Ovary (tissue), 3 donors: ENCODE results near the gene MXD3.

Experiments
- POLR2A ChIP-seq: fragments of 450-650 bp; IDR thresholded peaks from one replicate; pipeline ENCODE4 v1.6.1; 2017; ENCODE audit warnings: antibody characterized with exemption, mild to moderate bottlenecking, moderate library complexity
- TF ChIP-seq, protein P1 (sequence below), 3 donors: fragments of 450-650 bp in 2 of 3; fragments of 200-600 bp in 1 of 3; IDR thresholded peaks; one replicate each; pipeline versions ENCODE4 v1.5.1 to v1.8.0; 2016 to 2022; ENCODE audit warnings: antibody characterized with exemption in 3 of 3, mild to moderate bottlenecking in 1 of 3
- donor health status: DM: no; HTN: no; CAD: no.

DNA sequence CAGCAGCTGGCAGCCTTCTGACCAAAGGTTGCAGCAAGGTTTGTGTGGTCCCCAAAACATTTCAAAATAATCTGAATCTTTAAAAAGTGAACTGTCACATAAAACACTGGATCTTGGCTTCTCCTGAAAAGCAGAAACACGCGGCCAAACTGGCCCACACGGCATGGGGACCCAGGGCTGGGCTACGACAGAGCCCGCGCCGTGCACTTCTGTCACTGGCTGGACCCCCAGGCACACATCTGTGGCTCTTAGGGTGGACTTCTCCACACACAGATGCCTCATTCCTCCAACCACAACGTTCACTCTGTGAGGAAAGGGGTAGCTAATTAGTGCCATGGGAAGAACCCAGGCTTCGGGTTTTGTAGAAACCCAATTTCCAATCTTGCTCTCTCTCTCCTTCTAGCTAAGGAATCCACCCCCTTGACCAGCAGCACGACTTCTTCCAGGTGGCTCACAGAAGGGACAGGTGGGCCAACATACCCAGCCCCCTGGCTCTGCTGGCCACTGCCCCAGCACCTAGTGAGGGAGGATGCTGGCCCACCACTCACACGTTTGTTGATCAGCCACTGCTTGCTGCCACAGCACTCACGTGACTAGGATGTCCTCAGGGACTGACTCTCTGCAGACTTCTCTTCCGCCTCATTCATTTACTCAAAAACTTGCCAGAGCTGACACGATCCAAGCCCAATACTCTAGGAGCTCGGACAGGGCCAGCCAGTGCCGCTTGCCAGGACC lies 21.9 kb upstream of the MXD3 start:
- no peak for TF ChIP-seq POLR2A
- TF ChIP-seq, protein P1, sequence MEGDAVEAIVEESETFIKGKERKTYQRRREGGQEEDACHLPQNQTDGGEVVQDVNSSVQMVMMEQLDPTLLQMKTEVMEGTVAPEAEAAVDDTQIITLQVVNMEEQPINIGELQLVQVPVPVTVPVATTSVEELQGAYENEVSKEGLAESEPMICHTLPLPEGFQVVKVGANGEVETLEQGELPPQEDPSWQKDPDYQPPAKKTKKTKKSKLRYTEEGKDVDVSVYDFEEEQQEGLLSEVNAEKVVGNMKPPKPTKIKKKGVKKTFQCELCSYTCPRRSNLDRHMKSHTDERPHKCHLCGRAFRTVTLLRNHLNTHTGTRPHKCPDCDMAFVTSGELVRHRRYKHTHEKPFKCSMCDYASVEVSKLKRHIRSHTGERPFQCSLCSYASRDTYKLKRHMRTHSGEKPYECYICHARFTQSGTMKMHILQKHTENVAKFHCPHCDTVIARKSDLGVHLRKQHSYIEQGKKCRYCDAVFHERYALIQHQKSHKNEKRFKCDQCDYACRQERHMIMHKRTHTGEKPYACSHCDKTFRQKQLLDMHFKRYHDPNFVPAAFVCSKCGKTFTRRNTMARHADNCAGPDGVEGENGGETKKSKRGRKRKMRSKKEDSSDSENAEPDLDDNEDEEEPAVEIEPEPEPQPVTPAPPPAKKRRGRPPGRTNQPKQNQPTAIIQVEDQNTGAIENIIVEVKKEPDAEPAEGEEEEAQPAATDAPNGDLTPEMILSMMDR (IDR thresholded peaks at IDR 0.05) = no peak
